GM12801 (cell line): ENCODE results near the gene C6orf89.

Experiments
- TF ChIP-seq, protein P1 (sequence below): IDR thresholded peaks from one replicate; pipeline ENCODE4 v1.5.1; 2011; ENCODE audit warnings: control low read depth; ENCODE audit not compliant: insufficient read length; ENCODE audit errors: extremely low read depth

C6orf89 gene

DNA sequence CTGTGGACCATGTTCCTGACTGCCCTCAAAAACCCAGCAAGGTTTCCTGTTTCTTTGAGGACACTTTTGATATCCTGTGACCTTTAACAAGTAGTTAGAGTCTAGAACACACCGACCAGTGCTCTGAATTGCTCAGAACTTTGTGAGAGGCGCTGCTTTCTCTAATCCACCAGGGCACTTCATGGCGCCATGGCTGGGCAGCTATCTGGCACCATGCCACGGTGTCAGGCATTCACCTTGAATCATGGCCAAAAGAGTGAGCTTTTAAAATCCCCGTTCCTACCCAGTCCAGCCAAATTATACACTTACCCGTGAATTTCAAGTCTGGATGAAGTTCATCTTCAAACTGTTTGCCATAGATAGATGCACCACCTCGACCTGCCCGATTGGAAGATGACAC lies 29.5 kb upstream of the C6orf89 start:
- TF ChIP-seq, protein P1, sequence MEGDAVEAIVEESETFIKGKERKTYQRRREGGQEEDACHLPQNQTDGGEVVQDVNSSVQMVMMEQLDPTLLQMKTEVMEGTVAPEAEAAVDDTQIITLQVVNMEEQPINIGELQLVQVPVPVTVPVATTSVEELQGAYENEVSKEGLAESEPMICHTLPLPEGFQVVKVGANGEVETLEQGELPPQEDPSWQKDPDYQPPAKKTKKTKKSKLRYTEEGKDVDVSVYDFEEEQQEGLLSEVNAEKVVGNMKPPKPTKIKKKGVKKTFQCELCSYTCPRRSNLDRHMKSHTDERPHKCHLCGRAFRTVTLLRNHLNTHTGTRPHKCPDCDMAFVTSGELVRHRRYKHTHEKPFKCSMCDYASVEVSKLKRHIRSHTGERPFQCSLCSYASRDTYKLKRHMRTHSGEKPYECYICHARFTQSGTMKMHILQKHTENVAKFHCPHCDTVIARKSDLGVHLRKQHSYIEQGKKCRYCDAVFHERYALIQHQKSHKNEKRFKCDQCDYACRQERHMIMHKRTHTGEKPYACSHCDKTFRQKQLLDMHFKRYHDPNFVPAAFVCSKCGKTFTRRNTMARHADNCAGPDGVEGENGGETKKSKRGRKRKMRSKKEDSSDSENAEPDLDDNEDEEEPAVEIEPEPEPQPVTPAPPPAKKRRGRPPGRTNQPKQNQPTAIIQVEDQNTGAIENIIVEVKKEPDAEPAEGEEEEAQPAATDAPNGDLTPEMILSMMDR, result no peak

DNA sequence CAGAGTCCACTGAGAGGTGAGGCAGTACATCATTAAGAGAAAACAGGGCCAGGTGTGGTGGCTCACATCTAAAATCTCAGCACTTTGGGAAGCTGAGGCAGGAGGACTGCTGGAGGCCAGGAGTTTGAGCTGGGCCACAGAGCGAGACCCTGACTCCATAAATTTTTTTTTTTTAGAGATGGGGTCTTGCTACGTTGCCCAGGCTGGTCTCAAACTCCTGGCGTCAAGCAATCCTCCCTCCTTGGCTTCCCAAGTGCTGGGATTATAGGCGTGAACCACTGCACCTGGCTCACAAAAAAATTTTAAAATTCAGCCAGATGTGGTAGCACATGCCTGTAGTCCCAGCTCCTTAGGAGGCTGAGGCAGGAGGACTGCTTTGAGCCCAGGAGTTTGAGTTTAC lies 28.4 kb upstream of the C6orf89 start:
- TF ChIP-seq, protein P1, result no peak

DNA sequence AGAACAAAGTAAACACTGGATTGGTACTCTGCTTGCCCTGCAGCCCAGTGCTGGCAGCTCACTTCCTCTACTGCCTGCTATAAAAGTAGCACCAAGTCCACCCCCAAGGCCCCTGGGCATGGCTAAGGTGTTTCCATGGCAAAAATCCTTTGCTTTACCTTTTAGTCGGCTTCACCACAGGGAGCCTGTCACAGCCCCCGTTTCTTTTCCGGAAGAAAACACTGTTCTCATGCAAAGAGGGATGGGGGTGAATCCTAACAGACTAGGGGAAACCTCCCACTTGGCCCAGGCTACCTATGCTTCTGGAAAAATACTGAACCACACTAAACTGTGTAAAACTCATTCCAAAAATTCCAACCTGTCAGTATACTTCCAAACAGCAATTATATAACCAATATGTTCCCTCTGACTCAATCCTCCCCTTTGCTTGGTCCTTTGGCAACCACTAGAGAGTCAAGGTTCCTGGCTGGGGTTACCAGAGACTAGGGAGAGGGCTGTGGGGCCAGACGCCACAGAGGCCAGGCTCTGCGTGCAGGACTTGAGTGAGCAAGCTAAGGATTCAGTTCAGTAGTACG lies 27.3 kb upstream of the C6orf89 start:
- TF ChIP-seq, protein P1, result no peak

DNA sequence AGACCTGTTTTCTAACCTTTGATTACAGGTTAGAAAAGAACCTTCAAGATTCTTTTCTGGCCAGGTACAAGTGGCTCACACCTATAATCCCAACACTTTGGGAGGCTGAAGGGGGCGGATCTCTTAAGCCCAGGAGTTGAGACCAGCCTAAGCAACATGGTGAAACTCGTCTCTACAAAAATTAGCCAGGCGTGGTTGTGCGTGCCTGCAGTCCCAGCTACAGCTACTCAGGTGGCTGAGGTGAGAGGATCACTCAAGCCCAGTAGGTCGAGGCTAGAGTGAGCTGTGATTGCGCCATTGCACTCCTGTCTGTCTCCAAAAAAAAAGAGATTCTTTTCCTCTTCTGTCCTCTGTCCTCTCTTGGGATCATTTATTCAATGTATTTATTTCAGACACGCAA lies 25.6 kb upstream of the C6orf89 start:
- TF ChIP-seq, protein P1, result no peak

DNA sequence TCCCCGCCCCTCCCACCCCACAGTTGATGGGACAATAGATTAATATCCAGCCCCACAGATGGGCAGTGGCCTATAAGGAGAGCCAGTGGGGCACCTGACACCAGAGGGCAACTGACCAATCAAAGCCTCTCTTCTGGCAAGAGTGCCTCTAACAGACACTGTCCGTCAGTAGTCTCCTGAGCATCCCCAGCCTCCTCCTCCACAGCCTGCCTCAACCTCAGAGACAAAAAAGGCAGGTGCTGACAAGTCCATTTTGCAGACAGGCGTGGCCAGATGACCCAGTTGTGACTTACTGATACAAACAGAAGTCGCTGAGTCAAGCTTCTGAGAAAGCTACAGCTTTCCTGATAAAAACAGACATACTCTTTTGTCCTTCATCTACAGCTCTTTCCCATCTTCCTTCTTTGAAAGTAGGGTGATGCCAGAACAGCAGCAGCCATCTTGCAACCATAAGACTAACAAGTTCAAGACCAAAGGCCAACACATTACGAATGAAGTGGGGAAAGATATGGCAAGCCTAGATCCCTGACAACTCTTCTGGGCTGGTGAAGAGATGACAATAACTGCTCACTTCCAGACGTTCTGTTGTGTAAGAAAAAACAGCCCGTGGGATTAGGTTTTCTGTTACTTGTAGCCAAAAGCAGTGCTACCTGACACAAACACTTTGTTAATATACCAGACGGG lies 23.4 kb upstream of the C6orf89 start:
- TF ChIP-seq, protein P1, result no peak

DNA sequence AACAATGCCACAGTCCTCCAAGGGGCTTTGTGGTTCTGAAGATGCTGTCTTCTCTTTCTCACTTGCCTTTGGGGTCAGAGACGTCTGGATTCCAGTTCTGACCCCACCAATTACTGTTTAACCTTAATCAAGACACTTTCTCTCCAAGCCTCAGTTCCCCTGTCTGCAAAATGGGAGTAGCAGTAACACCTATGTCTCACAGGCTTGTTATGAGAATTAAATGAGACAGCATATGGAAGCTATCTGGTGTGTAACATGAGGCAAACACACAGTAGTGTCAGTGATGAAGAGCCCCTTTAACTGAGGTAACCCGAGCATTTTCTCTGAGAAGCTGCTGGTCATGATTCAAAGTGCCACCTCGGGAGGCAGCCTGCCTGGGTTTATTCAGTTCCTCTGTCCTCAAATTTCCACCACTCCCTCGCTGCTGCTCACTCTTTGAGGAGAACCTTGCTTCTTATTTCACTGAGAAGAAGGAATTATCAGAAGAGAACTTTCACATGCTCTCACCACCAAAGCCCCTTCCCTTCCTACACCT lies 22.8 kb upstream of the C6orf89 start:
- TF ChIP-seq, protein P1, result no peak

DNA sequence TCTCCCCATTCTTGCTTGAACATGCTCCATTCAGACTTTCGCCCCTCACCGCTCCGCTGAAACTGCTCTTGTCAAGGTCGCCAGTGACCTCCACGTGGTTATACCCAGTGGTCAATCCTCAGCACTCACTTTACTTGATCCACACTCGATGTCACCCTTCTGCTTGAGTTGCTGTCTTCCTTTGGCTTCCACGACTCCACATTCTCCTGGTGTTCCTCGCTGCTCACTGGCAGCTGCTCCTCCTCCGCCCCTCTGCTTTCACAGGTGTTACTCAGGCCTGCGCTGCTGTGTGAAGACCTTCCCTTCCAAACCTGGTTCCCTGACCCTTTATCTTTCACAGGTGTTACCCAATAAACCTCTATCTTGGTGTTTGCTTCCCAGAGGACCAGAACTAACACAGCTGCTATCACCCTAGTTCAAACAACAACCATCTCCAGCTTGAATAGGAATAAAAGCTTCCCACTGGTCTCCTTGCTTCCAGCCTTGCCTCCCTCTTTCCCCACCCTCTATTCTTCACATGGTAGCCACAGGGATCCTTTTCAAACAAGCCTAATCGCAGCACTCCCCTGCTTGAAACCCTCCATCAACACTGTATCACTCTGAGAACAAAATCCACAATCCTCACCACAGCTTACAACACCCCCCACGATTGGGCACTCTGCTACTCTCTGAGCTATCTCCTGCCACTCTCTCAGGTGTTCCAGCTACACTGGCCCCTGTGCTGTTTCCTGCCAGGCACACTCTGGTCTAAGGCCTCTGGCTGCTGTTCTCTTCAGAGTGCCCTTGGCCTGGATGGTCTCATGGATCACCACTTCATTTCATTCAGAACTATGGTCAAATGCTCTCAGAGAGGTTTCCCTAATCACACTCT lies 21.8 kb upstream of the C6orf89 start:
- TF ChIP-seq, protein P1, result no peak
